ENCODE measurements around the gene NDRG4. TPM values are rescaled to one million over a fixed set of nuclear protein-coding genes. Genes with fewer than 3 reads are reported as not detected.

NDRG4 gene
- polyA plus RNA-seq, 1 donor = 11.7 TPM

DNA sequence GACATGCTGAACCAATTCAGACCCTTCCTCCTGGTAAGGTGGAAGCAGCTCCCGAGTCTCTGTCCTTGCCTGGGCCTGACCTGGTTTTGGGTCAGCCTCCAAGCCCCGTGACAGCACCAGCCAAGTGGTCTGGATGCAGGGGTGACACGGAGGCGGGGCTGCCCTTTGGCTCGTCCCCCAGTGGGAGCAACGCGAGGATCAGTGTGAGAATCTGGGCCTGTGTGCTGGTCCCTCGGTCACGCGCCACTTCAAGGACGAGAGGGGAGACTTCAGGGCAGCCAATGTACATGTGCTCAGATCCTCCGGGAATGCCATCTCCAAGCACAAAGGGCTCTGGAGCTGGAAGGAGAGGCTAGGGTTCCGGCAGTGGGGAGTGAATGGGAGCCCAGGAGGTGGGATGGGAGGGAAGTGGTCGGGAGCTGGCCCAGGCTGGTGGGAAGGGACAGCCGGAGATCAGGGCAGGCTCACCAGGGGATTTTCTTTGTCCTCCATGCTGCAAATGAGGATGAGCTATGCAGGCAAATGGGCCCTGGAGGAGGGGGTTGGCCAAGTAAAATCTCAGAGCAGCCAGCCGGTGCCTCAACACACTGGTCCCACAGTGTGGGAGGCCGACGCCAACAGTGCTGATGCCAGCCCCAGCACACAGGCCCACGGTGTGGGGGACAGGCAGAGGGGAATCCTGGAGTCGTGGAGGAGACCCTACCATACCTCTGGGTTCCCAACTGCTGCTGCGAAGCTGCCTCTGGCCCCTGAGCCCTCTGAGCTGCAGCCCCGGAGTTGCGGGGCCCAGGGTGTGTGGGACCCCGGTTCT, 4.2 kb upstream of the NDRG4 start:
- DNase-seq (ENCODE audit: low read depth) = no peak

DNA sequence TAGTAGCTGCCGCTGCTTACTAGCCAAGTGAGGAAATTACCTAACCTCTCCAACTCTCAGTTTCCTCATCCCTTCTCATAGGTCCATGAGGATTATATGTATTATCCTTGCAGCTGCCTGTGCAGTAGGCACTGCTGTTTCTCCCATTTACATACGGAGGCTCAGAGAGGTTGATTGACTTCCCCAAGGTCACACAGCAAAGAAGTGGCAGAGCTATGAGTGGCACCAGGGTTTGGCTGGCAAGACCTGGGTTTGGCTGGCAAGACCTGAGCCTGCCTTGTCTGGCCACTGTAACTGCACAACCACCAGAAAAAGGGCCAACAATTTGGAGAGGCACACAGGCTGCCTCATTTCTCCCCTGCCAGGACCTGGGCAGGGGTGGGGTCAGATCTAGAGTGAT, 2.5 kb upstream of the NDRG4 start:
- DNase-seq (ENCODE audit: low read depth) = no peak

GRCh38 chr16:58497935-58498334, 2.0 kb upstream of the NDRG4 start:
- no peak for DNase-seq (ENCODE audit: low read depth)

GRCh38 chr16:58498341-58499091, 1.4 kb upstream of the NDRG4 start:
- no peak for DNase-seq (ENCODE audit: low read depth)

- no peak for DNase-seq (ENCODE audit: low read depth)
These were observed 841 bp upstream of the NDRG4 start for GRCh38 chr16:58499092-58499511.

DNA sequence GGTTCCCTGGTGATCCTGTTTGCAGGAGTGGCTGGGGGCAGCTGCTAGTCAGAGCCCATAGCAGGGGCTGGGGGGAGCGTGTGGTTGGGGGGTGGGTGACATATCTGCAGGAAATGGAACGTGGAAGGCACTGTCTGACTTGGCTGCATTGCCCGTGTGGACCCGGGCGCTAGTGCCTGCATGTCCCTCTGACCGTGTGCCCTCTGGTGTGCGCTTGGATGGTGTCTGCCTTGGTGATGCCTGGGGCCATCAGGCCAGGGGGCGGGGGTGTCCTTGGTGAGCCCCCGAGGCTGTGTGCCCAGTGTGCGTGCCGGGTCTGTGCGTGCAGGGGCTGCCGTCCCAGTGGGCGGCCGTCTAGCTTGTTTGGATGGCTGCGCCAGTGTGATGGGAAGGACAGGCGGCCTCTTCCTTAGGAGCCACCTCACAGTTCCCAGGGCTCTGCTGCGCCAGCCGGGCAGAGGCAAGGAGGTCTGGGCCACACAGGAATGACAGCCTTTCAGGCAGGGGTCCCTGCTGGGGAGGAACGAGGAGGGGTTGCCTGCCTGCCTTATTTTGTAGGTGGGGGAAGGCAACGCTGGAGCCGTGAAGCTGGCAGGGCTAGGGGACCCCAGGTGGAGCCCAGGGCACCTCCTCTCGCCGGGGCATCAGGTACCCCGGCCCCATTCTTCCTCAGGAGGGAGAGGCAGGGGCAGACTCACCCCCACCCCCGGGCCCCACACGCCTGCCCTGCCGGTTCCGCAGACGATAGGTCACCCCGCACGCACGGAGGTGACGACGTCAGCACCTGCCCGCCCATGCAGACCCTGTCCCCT, 693 bp downstream of the NDRG4 start:
- DNase-seq (ENCODE audit: low read depth) = no peak

DNA sequence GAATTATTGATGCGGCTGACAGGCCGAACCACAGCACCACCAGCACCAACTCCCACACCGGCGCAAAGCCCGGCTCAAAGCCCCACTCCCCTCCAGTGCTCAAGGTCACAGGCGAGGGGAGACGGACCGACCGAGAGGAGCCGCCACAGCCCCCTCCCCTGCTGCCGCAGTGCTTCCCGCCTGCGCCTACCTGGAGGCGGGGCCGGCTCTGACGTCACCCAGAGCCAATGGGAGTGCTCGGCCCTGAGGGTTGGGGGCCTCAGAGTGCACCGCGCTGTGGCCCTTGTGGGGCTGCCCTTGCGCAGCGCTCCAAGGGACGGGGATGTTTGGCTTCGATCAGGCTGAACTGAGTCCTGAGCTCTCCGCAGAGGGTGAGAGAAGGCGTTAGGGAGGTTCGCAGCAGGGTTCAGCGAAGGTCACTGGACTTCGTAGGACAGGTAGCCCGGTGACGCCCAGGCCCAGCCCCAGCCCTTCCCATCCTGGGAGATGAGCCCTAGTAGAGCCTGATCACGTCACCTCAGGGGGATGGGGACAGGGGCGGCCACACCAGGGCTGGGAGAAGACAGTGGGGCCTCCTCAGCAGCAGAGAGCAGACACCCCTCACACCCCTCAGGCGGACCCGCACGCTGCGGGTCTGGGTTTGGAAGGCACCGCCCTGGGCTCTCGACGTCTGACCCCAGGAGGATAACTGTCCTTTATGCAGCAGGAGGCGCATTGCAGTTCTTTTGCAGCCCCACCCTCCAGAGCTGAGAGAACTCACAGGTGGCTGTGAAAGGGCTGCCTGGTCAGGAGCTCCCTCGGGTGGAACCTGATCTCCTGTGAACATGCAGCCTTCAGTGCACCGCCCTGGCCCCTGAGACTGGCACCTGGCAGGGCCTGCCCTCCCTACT, 1.5 kb downstream of the NDRG4 start:
- DNase-seq (ENCODE audit: low read depth) = no peak

DNA sequence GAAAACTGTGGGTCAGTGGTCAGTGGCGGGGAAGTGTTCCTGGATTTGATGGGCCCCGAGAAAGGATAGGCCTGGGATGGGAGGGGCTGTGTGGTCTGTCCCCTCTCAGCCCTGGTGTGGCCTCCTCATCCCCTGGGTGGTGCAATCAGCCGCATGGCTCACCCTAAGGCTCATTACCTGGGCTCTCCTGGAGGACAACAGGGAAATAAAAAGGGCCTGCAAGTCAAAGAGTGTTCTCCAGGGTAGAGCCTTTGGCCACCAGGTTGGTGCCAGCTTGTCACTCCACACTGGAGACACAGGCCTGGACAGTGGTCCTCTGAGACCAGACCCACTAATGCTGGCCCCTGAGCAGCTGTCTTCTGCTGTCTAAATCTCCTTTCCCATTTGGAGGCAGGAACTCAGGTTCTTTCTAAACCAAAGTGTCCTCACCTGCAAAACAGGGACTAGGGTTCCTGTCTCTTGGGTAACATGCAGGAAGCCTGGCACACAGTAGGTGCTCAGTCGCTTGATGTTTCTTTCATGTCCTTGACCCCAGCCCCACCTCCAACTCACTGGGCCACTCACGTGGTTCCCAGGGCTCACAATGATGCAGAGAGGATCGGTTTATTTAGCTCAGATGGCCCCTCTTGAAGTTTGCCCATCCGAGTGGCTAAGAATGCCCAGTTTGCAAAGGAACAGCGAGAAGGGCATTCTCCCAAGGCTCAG, 2.4 kb downstream of the NDRG4 start:
- DNase-seq (ENCODE audit: low read depth) = no peak

GRCh38 chr16:58503166-58503862, 3.4 kb downstream of the NDRG4 start:
- no peak for DNase-seq (ENCODE audit: low read depth)

- no peak for DNase-seq (ENCODE audit: low read depth)
These were observed 4.1 kb downstream of the NDRG4 start for GRCh38 chr16:58503863-58504688.

- DNase-seq (ENCODE audit: low read depth) = no peak
These were observed 6.6 kb downstream of the NDRG4 start for GRCh38 chr16:58506241-58507194.

- DNase-seq (ENCODE audit: low read depth) = no peak
These were observed 7.4 kb downstream of the NDRG4 start for GRCh38 chr16:58507195-58507962.

DNA sequence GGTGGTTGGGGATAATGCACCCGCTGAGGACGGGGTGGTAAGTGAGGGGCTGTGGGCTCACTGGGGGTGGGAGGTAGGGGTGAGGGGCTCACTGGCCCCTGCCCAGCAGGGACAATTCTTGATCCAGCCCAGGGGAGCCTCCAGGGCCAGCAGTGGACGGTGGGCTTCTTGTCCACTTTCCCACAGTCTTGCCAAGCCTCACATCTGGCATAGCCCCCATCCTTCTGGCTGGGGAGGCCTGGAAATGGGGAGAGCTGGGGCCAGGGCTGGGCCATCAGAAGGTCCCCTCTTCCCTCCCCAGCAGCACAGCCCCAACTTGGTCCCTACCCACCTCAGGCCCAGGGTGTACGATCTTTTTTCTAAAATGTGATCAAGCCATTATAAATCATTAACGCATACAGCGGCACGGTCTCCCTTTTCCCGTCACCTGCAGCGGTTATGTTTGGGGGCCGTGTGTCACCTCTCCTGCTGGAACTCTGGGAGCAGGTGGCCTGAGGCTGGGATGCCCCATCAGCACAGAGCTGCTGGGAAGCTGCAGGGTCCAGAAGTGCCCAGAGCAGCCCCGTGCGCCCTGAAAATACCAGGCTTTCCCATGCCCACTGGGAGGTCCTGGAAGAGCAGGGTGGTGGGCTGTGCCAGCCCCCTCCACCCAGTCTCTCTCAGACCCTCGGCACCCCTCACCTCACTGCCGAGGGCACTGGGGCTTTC, 8.2 kb downstream of the NDRG4 start:
- DNase-seq (ENCODE audit: low read depth) = no peak

DNA sequence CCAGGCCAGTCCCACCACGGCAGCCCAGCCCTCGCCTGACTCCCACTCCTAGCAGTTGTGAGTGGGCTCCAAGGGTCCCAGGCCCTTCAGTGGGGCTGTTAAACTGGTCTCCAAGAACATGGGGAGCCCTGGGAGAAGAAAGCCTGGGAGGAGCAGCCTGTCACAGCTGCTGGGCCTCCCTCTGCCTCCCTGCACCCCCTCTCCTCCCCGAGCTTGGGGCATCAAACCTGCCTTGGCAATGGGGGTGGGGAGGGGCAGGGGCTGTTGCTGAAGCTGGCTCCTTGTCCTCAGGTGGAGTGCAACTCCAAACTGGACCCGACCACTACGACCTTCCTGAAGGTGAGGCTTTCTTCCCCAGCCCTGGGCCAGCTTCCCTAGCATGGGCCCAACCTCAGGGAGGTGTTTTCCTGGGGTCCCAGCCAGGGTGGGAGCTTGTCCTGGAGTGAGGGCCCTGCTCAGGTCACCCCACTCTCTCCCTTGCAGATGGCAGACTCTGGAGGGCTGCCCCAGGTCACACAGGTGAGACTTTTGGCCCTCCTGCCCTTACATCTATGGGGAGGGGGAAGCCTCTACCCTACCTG, 8.8 kb downstream of the NDRG4 start:
- no peak for DNase-seq (ENCODE audit: low read depth)

DNA sequence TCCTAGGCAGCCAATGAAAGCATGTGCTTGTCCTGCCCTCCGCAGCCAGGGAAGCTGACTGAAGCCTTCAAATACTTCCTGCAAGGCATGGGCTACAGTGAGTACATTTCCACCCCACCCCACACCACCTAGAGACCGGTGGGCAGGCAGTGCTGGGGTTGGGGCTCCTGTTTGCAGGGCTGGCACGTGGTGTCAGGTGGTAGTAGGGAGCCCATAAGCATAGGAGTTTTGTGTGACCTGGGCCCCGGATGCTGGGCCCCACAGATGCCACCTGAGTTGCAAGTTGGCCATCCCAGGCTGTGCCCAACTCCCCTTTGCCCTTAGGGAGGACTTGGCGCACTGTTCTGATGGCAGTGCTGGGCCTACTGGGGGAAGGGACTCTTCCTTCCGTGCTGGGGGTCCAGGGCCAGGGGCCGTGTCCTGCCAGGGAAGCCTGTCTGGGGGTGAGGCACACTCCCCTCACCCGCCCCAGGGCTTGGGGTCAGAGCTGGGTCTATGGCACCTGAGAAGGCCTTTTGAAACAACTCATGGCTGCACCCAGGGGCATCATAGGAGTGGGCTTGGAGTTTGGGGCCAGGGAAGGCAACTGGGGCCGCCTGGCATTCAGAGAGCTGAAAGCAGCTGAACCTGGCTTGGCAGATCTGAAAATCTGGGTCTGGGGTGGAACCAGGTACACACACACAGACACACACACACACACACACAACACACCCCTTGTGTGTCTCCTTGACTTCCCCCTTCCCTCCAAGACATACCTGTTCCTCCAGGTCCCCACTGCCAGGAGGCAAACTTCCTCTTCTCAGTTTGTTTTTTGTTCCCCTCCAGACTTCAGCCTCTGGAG, 9.5 kb downstream of the NDRG4 start:
- DNase-seq (ENCODE audit: low read depth) = no peak

Data from forelimb muscle (tissue), 1 donor.